Measurements from ENCODE around the gene CLEC4F. TPM values are rescaled to one million over a fixed set of nuclear protein-coding genes. Genes with fewer than 3 reads are reported as not detected.

CLEC4F gene, protein sequence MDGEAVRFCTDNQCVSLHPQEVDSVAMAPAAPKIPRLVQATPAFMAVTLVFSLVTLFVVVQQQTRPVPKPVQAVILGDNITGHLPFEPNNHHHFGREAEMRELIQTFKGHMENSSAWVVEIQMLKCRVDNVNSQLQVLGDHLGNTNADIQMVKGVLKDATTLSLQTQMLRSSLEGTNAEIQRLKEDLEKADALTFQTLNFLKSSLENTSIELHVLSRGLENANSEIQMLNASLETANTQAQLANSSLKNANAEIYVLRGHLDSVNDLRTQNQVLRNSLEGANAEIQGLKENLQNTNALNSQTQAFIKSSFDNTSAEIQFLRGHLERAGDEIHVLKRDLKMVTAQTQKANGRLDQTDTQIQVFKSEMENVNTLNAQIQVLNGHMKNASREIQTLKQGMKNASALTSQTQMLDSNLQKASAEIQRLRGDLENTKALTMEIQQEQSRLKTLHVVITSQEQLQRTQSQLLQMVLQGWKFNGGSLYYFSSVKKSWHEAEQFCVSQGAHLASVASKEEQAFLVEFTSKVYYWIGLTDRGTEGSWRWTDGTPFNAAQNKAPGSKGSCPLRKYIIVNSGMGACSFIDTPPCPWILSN
- total RNA-seq (not detected in 2 replicates), polyA plus RNA-seq (not detected in 2 replicates), polyA minus RNA-seq (not detected in 2 replicates), Bru-seq, nascent RNA (percentile 11 among the genes with signal in this experiment), BruChase-seq, experiment 1, labeled RNA remaining after a 6-hour chase (percentile 14 among the genes with signal in this experiment), BruChase-seq, experiment 2, labeled RNA remaining after a 2-hour chase (percentile 9 among the genes with signal in this experiment)
- polyA plus RNA-seq (2011; cell fraction: cytosol; rRNA removed): not detected in 2 replicates
- polyA plus RNA-seq (2011; cell fraction: nucleus; rRNA removed): 0.07 TPM in 1 of 2 replicates, not detected in the other
- polyA plus RNA-seq (2012): not detected in 2 replicates
- polyA minus RNA-seq (2011; cell fraction: cytosol; rRNA and poly(A)+ RNA removed): not detected
- not detected in 2 replicates for polyA minus RNA-seq (2011; cell fraction: nucleus; rRNA and poly(A)+ RNA removed)
- long read RNA-seq: 0 reads

DNA sequence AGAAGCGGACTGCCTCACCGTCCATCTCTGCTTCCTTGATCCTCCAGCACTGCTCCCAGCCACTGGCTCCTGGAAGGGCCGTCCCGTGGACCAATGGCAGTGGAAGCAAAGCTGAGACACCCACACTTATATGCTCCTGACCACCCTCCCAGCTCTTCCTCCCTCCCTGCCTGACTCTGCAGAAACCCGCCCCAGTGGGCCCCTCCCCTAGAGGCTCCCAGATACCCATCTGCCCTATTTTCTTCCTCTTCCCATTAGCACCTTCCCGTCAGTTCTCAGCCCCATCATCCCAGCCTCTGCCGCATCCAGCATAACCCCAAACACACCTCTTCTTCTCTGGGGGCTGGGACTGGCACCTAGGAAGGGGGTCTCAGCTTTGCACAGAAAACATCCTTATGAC is at the start of gene CLEC4F:
TSS of gene CLEC4F (minus strand) at position 101 of the 400 bp plus-strand sequence. CDS start at position 25, 76 bp downstream.
- no peak within 1 kb of the TSS for H3K27ac ChIP-seq (ENCODE audit: insufficient read depth, low read depth, low read length)
- H3K4me2 ChIP-seq (ENCODE audit: insufficient read depth, low read length): no peak within 1 kb of the TSS
- TF ChIP-seq EZH2 (IDR thresholded peaks at IDR 0.05; ENCODE audit: borderline replicate concordance, low read depth, low read length, severe bottlenecking): no peak
- no peak for TF ChIP-seq GATA2 (IDR thresholded peaks at IDR 0.05; ENCODE audit: insufficient read depth, insufficient read length, low read depth, low read length)
- TF ChIP-seq POLR2A (IDR thresholded peaks at IDR 0.05; ENCODE audit: low read depth, low read length): no peak
- no peak for TF ChIP-seq POLR2AphosphoS5 (IDR thresholded peaks at IDR 0.05; ENCODE audit: insufficient read depth, low read depth, low read length)
- TF ChIP-seq JUN (IDR thresholded peaks at IDR 0.05; ENCODE audit: borderline replicate concordance, insufficient read depth, insufficient read length, low read depth): no peak
- TF ChIP-seq FOS (IDR thresholded peaks at IDR 0.05; ENCODE audit: borderline replicate concordance, insufficient read depth, low read length): no peak
- TF ChIP-seq, protein P1, sequence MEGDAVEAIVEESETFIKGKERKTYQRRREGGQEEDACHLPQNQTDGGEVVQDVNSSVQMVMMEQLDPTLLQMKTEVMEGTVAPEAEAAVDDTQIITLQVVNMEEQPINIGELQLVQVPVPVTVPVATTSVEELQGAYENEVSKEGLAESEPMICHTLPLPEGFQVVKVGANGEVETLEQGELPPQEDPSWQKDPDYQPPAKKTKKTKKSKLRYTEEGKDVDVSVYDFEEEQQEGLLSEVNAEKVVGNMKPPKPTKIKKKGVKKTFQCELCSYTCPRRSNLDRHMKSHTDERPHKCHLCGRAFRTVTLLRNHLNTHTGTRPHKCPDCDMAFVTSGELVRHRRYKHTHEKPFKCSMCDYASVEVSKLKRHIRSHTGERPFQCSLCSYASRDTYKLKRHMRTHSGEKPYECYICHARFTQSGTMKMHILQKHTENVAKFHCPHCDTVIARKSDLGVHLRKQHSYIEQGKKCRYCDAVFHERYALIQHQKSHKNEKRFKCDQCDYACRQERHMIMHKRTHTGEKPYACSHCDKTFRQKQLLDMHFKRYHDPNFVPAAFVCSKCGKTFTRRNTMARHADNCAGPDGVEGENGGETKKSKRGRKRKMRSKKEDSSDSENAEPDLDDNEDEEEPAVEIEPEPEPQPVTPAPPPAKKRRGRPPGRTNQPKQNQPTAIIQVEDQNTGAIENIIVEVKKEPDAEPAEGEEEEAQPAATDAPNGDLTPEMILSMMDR (IDR thresholded peaks at IDR 0.05; ENCODE audit: extremely low read depth in 1 of 2, insufficient read depth in 1 of 2, low read depth in 1 of 2, low read length in 2 of 2): no peak
- no peak for TF ChIP-seq MYC (IDR thresholded peaks at IDR 0.05; ENCODE audit: low read depth, low read length)
- TF ChIP-seq, protein P2, sequence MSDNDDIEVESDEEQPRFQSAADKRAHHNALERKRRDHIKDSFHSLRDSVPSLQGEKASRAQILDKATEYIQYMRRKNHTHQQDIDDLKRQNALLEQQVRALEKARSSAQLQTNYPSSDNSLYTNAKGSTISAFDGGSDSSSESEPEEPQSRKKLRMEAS (IDR thresholded peaks at IDR 0.05; ENCODE audit: insufficient read depth, insufficient read length): no peak
- CTCF ChIA-PET: interaction anchor here (1.6 kb wide), 1 partner anchor 128 kb away, joined by 5 read pairs; no protein-coding TSS in a partner anchor
- FAIRE-seq: no peak
- no peak within 1 kb of the TSS for H2AFZ ChIP-seq (ENCODE audit: low read depth, low read length)
- intact Hi-C loops (cut with micrococcal nuclease): no loop called here
- H3K9ac ChIP-seq (replicated peaks; ENCODE audit: extremely low read depth, insufficient read depth, low read length): no peak within 1 kb of the TSS
- no peaks in the 10 kb centered on the region for H3K79me2 ChIP-seq (ENCODE audit: control insufficient read depth, insufficient read depth, low read length)
- dilution Hi-C loops (cut with MboI; ENCODE audit: extremely low pct_ligation_motif_present, low sequenced_read_pairs): no loop called here
- no peak for DNase-seq (ENCODE audit: low read depth, low spot score)
- H3K27me3 ChIP-seq (ENCODE audit: control insufficient read depth in 2 of 2, insufficient read depth in 2 of 2, low read length in 2 of 2): peaks cover 5 to 14% of the 10 kb centered on the region in 2 experiments
- POLR2A ChIA-PET: no interaction called here
- H3K9me3 ChIP-seq (replicated peaks; ENCODE audit: control insufficient read depth, insufficient read depth, low read length): no peaks in the 10 kb centered on the region
- H3K4me3 ChIP-seq (replicated peaks in 1 of 3; ENCODE audit: insufficient read depth in 1 of 3, low read depth in 1 of 3, low read length in 3 of 3): no peak within 1 kb of the TSS
- H3K9me1 ChIP-seq (replicated peaks; ENCODE audit: control insufficient read depth, extremely low read depth, insufficient read depth, low read length): no peaks in the 10 kb centered on the region
- H3K36me3 ChIP-seq (ENCODE audit: control insufficient read depth in 2 of 2, extremely low read depth in 1 of 2, insufficient read depth in 2 of 2, low read length in 2 of 2): no peaks in the 10 kb centered on the region
- no peaks in the 10 kb centered on the region for H4K20me1 ChIP-seq (replicated peaks; ENCODE audit: control insufficient read depth, extremely low read depth, insufficient read depth, low read length)
- H3K4me1 ChIP-seq (ENCODE audit: control insufficient read depth, extremely low read depth, insufficient read depth, low read length): no peaks in the 10 kb centered on the region
- no TSS peak for BruUV-seq (replicated peaks)
